HPDE6-E6E7 (cell line): Measurements from ENCODE around the gene MTX2.

Source experiments
- DNase-seq: peaks from one replicate; pipeline ENCODE4 v3.0.0; 2011; ENCODE audit warnings: missing footprints; ENCODE audit errors: extremely low spot score

Gene MTX2

DNA sequence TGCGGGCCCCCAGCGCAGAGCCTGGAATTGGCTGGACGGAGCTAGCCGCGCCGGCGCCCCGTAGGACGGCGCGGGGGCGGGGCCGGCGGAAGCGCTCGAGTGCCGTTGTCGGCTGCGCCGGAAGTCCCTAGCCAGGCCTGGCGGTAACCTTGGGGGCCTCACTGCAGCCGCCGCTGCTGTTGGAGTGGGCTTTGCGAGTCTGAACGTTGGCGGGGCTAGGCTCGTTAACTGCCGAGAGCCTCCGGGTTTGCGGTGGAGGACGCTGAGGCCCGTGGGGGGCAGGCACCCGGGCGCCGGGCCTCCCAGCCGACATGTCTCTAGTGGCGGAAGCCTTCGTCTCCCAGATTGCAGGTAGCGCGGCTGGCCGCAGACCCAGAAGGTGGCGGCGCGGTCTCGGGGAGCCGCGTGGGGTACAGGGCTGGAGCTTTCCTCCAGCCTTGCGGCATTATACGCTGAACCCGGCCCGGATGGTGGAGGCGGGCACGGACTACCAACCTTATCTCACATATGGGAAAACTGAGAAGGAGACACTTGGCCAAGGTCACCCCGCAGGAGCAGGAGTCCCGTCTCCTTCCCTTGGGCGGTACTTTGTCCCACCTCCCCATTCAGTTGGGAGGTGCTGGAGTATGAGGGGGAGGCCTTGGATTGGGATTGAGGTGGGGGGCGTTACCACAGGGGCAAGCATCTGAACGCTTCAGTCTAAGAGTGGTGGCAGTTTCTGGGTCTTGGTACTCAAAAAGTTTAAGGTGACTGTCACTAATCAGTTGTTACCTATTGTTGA lies at the start of gene MTX2:
Gene MTX2, plus strand, starts transcription at position 124 of the 781 bp plus-strand sequence. Its CDS starts 188 bp downstream, at position 312.
- DNase-seq: peak; percentile 56

DNA sequence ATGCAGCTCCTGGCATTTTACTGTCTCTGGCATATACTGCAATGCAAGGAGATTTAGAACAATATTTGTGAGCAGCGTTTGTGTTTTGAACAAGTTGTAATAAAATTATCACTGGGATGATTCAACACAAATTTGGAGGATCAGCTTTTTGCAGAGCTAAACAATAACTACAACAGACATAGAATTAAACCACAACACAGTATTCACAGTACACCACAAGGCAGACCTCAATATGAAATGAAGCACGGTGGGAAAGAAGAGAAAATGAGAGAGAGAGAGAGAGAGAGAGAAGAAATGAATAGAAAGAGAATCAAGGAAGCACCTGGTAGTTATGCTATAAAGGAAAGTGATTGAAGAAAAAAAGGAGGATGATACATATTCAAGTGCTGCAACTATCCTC lies 41.4 kb upstream of the MTX2 start:
- DNase-seq: no peak

- DNase-seq: no peak
These were observed 35.1 kb upstream of the MTX2 start for GRCh38 chr2:176234156-176234555.

- no peak for DNase-seq
These were observed 34.3 kb upstream of the MTX2 start for GRCh38 chr2:176234940-176235339.

DNA sequence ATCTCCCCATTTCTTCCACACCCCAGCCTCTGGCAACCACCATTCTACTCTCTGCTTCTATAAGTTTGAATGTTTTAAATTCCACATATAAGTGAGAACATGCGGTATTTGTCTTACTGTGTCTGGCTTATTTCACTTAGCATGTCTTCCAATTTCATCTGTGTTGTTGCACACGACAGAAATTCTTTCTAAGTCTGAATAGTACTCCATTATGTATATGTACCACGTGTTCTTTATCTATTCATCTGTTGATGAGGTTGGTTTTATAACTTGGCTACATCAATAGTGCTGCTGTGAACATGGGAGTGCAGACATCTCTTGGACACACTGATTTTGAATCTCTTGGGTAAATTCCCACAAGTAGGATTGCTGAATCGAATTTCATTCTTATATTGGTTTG lies 31.8 kb upstream of the MTX2 start:
- no peak for DNase-seq

DNA sequence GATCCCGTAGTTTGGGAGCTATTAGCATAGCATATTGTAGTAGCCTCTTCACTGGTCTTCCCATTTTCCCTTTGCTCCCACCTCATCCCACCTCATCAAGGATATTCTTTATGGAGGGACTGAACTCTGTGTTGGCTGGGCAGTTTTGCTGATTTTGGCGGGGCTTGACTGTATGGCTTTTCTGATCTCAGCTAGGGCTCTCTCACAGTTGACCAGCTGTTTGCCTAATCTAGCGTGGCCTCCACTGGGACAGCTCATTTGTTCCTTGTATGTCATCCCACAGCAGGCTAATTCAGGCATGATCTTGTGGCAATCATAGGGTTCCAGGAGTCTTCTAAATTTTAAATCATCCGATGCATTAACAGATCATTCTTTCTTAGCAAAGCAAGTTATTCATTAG lies 30.2 kb upstream of the MTX2 start:
- no peak for DNase-seq

DNA sequence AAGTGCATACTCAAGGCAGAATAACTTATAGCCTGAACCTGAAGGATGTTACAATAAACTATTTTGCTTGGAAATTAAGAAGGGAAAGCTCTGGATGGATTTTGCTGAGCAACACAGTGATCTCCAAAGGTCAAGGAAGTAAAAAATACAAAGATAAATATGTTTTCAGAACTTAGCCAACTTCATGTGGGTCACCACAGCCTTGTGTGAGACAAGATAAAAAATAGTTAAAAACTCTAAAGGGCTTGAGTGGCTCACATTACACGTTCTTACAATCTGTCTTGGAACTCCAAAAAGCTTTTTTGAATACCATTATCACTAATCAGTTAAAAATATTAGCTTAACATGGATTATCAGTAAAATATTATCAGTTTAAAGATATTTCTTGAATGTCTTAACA lies 28.9 kb upstream of the MTX2 start:
- DNase-seq: no peak

- DNase-seq: no peak
These were observed 27.0 kb upstream of the MTX2 start for GRCh38 chr2:176242276-176242675.

GRCh38 chr2:176246331-176246730 lies 22.9 kb upstream of the MTX2 start:
- DNase-seq: no peak

DNA sequence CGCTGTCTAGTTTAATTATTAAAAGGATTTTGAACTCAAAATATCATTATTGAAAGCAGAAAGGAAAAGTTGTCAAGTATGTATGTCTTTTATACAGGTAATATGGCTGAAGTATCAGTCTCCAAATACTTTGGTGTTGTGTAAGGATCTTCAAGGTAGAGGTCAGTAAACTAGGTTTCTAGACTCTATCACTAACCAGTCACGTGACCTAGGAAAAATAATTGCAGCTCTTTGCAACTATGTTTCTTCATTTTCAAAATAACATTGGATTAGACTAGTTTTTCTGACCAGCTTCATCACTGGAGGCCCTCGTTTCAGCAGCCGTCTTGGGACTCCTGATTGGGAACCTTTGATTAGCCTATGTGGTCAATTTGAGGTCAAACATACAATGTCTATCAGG lies 21.4 kb upstream of the MTX2 start:
- DNase-seq: no peak

DNA sequence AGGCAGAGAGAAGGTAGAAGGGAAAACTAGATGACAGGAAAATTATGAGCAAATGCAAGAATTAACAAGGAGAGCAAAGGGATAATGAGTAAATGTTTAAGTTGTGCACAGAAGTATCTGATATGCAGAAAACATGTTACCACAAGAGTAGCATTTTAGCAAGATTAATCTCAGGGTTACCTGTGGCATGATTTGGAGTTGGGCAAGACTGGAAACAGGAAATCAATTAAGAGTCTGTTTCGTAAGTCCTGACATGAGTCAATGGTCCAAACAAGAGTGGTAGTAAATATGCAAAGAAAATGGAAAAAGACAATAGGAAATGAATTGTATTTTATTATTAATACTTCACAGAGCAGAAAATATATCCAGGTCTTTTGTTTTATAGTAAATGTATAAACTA lies 17.3 kb upstream of the MTX2 start:
- DNase-seq: peak; percentile 74

DNA sequence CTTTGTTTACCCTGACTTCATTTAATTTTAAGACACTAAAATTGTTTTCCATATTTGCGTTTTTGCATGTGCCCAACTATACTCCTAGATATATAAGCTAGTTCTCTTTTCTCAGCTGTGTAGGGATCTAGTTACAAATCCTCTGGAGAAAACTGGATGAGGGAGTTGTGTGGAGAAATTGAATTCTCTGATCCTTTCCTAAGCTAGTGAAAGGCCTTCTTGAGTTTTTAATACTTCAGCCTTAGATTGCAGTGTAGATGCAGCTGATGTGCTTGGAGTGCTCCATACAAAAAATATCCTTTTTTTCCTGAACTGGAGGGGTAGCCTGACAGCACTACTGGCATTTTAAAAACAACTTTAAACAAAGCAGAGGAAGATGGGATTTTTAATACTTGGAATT lies 8.6 kb upstream of the MTX2 start:
- DNase-seq: no peak

DNA sequence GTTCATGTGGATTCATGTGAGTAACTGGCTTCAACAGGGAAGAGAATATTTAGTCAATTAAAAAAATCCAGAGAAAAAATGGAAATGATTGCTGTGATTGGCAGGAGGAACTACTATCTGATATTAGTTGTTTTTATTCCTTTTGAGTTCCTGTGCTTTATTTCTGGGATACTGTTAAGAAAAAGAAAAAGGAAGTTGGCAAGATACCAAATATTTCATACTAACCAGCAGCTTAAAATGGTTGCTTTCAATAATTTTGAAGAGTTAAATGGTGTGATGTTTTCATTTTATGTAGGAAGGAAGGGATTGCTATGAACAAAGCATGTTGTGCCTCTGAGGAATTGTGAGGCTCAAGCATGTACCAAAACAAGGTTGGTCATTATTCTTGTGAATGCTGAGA lies 8.1 kb upstream of the MTX2 start:
- no peak for DNase-seq

DNA sequence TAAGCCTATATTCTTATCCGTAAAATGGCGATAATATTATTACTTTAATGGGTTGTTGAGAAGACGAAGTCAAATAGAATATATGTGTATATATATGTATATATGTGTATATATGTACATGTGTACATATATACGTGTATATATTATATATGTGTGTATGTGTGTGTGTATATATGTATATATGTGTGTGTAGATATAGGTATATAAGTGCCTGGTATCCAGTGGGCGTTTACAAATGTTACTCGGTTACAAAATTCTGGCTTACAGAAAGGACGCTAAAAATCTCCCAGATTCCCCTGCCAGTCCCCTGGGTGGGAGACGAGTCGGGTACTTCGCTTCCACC lies 295 bp upstream of the MTX2 start:
- no peak for DNase-seq

DNA sequence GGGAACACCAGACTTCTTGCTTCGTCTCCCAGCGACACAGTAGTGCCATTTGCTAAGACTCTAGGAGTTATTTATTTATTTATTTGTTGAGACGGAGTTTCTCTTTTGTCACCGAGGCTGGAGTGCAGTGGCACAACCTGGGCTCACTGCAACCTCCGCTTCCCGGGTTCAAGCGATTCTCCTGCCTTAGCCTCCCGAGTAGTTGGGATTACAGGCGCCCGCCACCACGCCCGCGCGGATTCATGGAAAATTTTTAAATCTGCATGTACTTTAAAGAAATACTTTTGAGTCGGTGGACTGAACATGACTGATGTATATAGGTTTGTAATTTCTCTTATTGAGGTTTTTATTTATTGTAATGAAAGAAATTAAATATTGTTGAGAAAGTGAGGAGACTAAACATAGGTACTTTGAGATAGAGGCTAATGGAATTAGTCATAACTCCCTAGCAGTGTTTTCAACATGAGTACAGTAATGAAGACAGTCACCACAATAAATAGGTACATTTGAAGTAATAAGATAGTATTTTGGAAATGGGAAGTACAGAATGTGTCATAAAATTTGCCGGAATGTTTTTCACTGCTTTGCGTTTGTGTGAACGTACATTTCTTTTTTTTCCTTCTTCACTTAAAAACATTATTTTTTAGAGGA lies 983 bp downstream of the MTX2 start:
- DNase-seq: no peak

GRCh38 chr2:176272870-176273459 lies 3.7 kb downstream of the MTX2 start:
- DNase-seq: no peak

- DNase-seq: no peak
These were observed 9.7 kb downstream of the MTX2 start for GRCh38 chr2:176278927-176279326.

DNA sequence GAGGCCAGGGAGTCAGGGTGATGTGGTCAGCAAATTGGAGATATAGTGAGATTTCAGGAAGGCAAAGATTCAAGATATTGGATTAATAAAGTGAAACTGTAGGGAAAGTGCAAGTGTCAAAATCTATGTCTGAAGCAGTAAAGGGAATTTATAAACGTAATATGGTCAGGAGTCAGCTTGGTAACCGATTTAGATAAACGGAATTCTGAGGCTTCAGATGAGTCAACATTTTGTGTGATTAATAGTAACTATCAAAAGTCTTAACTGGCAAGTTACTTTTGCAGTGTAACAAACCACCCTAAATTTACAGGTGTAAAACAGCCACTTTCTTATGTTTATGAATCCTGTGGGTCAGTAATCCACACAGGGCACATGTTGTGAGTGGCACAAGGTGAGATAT lies 10.9 kb downstream of the MTX2 start:
- no peak for DNase-seq

DNA sequence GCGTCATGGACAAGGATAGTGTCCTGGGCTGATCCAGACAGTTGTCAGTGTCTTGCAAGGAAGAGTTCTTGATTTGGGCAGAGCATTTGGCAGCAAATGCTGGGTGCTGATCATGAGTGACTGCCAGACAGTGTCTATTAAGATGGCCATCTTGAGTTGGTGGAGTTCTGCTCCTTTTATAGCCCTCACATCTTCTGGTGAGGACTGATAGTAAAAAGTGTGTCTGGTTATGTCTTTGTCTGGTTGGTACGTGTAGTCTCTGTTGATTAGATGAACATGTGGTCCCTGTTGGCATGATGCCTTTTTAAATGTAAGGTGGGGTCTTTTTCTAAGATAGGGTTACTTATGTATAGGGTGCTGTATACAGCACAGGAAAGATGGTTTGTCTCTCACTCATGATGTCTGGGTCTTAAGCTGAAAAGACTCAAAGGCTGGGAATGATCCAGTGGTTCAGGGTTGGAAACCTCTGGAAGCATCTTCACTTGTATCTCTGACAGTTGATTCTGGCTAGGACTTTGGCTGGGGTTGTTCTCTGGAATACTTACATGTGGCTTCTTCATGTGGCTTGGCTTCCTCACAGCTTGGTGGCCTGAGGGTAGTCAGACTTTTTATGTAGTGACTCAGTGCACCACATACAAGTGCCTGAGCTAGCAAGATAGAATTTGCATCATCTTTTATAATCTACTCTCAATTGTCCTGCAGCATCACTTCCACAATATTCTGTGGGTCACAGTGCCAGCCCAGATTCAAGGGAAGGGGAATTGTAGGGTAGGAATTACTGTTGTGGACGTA lies 11.8 kb downstream of the MTX2 start:
- DNase-seq: no peak

- DNase-seq: no peak
These were observed 14.2 kb downstream of the MTX2 start for GRCh38 chr2:176283291-176284068.

- DNase-seq: no peak
These were observed 15.3 kb downstream of the MTX2 start for GRCh38 chr2:176284461-176285049.
